GM12878 (cell line): ENCODE results near the gene SLC25A52.

Experiments used
- ASH2L ChIP-seq: fragments of 300-600, 200-600 bp; sonication (generic); IDR thresholded peaks from 2 replicates; pipeline ENCODE4 v1.6.1; 2017; ENCODE audit warnings: low read depth, mild to moderate bottlenecking, borderline replicate concordance
- CTCF ChIP-seq, 3 experiments: IDR thresholded peaks in 2 of 3; conservative IDR thresholded peaks in 1 of 3; 2 replicates each; pipeline ENCODE4 v1.5.1; 2011; ENCODE audit warnings: low read depth in 3 of 3, low read length in 3 of 3, mild to moderate bottlenecking in 3 of 3, control low read depth in 2 of 3, moderate library complexity in 2 of 3, inconsistent platforms in 1 of 3, mixed read lengths in 1 of 3; ENCODE audit not compliant: control insufficient read depth in 2 of 3, insufficient read depth in 1 of 3; ENCODE audit errors: extremely low read depth in 1 of 3
- DPF2 ChIP-seq: fragments of 450-650 bp; IDR thresholded peaks from 2 replicates; pipeline ENCODE4 v1.6.1; 2017; ENCODE audit warnings: mild to moderate bottlenecking
- EP300 ChIP-seq, 2 experiments: fragments of 150-350 bp in 1 of 2; IDR thresholded peaks; 2 replicates each; pipeline ENCODE4 v1.6.1; 2011 to 2012; ENCODE audit warnings: low read depth in 2 of 2, low read length in 2 of 2, borderline replicate concordance in 1 of 2, improper control_type of control experiment in 1 of 2, inconsistent platforms in 1 of 2; ENCODE audit not compliant: control insufficient read depth in 1 of 2
- HDGF ChIP-seq: fragments of 450-650 bp; IDR thresholded peaks from 2 replicates; pipeline ENCODE4 v1.6.1; 2016; ENCODE audit warnings: antibody characterized with exemption
- KDM1A ChIP-seq: fragments of 200-600 bp; sonication (generic); IDR thresholded peaks from 2 replicates; pipeline ENCODE4 v1.6.1; 2016; ENCODE audit warnings: borderline replicate concordance
- NKRF ChIP-seq: fragments of 450-650 bp; conservative IDR thresholded peaks from 2 replicates; pipeline ENCODE4 v1.6.1; 2017; ENCODE audit warnings: mild to moderate bottlenecking, moderate library complexity
- PML ChIP-seq: IDR thresholded peaks from 2 replicates; pipeline ENCODE4 v1.6.1; 2012; ENCODE audit warnings: low read length, inconsistent platforms
- POLR2A ChIP-seq: IDR thresholded peaks from 2 replicates; pipeline ENCODE4 v1.6.1; 2011; ENCODE audit warnings: low read depth, mild to moderate bottlenecking, low read length
- RELA ChIP-seq: fragments of 450-650 bp; IDR thresholded peaks from 2 replicates; pipeline ENCODE4 v1.8.0; 2014; ENCODE audit warnings: borderline replicate concordance; ENCODE audit not compliant: partially characterized antibody
- TARDBP ChIP-seq: IDR thresholded peaks from 2 replicates; pipeline ENCODE4 v1.6.1; 2016; ENCODE audit warnings: borderline replicate concordance
- ZNF384 ChIP-seq: IDR thresholded peaks from 2 replicates; pipeline ENCODE4 v1.6.1; 2012; ENCODE audit warnings: low read depth, mild to moderate bottlenecking, low read length, improper control_type of control experiment, borderline replicate concordance
- TF ChIP-seq, protein P1 (sequence below): fragments of 450-650 bp; IDR thresholded peaks from 2 replicates; pipeline ENCODE4 v1.6.1; 2016; ENCODE audit warnings: mild to moderate bottlenecking

GRCh38 chr18:31716362-31716761 is 44.3 kb downstream of the SLC25A52 start:
- TF ChIP-seq EP300 (IDR thresholded peaks at IDR 0.05; ENCODE audit: borderline replicate concordance in 1 of 2, control insufficient read depth in 1 of 2, low read depth in 2 of 2, low read length in 2 of 2) (no peak), CTCF (IDR thresholded peaks at IDR 0.05 in 2 of 3, conservative IDR thresholded peaks at IDR 0.05 in 1 of 3; ENCODE audit: control insufficient read depth in 2 of 3, extremely low read depth in 1 of 3, insufficient read depth in 1 of 3, low read depth in 3 of 3, low read length in 3 of 3) (no peak), ZNF384 (no peak), POLR2A (no peak), ASH2L (no peak), KDM1A (no peak), NKRF (no peak), HDGF (no peak), DPF2 (no peak), TARDBP (no peak), RELA (no peak), PML (no peak)
- TF ChIP-seq, protein P1, sequence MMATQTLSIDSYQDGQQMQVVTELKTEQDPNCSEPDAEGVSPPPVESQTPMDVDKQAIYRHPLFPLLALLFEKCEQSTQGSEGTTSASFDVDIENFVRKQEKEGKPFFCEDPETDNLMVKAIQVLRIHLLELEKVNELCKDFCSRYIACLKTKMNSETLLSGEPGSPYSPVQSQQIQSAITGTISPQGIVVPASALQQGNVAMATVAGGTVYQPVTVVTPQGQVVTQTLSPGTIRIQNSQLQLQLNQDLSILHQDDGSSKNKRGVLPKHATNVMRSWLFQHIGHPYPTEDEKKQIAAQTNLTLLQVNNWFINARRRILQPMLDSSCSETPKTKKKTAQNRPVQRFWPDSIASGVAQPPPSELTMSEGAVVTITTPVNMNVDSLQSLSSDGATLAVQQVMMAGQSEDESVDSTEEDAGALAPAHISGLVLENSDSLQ, result no peak
